GM19240 (cell line): ENCODE data around the gene CAMTA1.

ENCODE experiments used
- DNase-seq: peaks from one replicate; pipeline ENCODE4 v3.0.0; 2011; ENCODE audit warnings: low spot score; ENCODE audit not compliant: insufficient read length

CAMTA1 gene

DNA sequence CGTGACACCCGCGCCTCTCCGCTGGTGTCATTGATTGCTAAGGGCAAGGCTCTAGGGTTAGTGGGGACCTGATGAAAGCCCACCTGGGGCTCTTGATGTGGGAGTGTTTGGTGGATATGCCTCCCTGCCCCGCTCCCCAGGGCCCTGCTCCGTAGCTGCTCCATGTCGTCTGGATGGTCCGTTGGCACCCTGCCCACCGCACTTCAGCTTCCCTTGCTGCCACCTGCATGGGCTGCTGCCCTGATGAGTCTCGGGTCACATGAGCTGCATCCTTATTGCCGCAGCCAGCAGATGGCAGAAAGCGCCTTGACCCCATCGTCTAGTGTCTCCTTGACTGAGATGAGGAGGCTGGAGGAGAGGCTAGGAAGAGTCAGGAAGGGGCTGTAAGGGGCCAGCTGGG, 439.4 kb downstream of the CAMTA1 start:
- no peak for DNase-seq

GRCh38 chr1:7225711-7226505, 440.7 kb downstream of the CAMTA1 start:
- no peak for DNase-seq

DNA sequence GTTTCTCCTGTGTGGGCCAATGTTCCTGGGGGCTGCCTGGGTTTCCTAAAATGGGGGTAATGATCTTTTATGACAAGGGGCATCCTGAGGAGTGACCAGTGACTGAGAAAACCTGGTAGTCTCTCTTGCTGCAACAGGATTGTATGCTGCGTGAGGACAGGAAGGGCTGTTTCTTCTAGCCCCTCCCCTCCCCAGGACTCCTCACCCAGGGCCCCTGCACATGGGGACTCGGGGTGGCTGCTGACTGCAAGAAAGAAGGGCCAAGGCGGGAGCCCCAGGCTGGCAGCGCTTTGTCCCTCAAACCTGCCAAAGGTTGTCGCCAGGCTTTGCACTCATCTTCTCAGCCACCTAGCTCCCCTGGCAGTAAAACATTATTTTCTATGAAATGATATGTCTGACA, 442.4 kb downstream of the CAMTA1 start:
- no peak for DNase-seq

DNA sequence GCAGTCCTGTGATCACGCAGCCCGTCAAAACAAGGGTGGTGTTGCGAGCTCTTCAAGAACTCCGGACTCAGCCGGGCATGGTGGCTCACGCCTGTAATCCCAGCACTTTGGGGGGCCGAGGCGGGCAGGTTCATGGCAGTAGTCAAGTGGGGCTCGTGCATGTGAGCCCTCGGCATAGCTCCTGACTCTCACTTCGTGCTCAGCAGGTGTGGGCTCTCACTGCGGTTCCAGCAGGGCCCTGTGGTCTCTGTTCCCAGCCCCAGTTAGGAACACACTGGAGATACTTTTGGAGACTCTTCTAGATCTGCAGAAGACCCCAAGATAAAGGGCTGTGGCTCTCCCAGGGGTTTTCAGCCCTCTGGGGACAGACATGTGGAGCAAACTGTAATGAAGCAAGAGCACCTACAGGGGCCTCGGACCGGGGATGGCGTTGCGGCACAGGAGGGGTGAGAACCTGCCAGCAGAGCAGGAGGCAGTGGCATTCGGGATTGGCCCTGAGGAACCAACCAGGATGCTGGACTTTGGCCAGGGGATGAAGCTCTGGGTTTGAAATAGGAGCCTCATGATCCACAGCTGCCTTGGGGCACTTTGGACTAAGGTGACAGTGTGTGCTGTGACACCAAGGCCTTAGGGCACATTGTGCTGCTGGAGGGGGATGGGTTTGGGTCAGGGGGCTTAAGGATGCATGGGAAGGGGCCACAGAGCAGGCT, 443.2 kb downstream of the CAMTA1 start:
- DNase-seq: no peak

DNA sequence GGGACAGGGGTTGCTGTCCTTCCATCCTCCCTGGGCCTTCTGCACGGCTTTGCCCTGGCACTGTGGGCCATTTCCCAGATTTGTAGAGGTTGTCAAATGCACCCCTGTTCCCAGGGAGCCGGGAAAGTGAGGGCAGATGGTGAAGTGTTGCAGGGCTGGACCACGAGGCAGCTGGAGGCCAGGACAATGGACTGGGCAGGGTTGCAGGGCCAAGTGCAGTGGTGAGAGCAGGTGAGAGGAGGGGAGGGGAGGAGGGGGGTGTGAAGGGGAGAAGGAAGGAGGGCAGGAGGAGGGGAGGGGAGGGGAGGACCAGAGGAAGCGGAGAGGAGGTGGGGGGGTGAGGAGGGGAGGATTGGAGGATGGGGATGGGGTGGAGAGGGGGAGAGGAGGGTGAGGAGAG, 443.9 kb downstream of the CAMTA1 start:
- DNase-seq: no peak

- DNase-seq: no peak
Measured at GRCh38 chr1:7229696-7230631, 444.7 kb downstream of the CAMTA1 start.

GRCh38 chr1:7232441-7233236, 447.4 kb downstream of the CAMTA1 start:
- no peak for DNase-seq

GRCh38 chr1:7233237-7233540, 447.9 kb downstream of the CAMTA1 start:
- no peak for DNase-seq

GRCh38 chr1:7233646-7234470, 448.6 kb downstream of the CAMTA1 start:
- no peak for DNase-seq

DNA sequence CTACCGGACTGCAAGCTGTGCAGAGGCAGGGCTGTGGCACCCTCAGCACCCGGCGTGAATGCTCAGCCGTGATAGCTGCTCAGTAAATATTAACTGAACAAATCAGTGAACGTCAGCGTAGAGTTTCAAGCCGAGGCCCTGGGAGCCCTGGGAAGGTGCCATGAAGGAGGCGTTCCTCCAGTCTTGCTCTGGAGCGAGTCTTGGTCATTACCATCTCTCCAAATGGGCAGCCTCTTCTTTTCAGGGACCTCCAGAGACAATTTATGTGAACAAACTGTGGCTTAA, 449.2 kb downstream of the CAMTA1 start:
- no peak for DNase-seq

DNA sequence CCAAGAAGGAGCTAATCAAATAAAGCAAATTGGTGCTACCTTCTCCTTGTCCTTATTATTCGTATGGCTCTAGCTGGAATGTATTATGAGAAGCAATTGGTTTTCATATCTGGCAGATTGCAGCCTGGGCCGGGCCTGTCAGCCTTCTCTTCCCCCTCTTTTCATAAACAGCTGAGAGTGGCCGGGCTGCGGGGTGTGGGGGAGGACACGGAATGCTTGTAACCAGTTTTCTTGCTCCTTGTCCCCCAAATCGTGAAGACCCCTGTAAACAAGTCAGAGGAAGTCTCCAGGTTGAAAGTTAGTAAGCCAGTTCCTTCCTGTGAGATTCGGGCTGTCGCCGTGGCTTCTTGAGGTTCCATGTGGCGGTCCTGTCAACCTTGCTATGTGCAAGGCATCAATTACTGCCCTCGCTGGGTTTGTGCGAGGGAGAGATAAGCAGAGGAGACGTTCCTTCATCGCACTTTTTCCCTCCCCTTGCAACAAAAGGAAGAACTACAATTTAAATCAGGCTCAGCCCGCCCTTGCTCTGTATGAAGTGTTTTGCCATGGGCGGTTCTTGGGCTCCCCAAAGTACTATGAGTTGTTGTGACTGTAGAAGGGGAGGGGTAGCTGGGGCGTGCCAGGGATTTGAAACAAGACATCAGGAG, 450.7 kb downstream of the CAMTA1 start:
- DNase-seq: no peak

GRCh38 chr1:7236844-7237515, 451.7 kb downstream of the CAMTA1 start:
- no peak for DNase-seq

DNA sequence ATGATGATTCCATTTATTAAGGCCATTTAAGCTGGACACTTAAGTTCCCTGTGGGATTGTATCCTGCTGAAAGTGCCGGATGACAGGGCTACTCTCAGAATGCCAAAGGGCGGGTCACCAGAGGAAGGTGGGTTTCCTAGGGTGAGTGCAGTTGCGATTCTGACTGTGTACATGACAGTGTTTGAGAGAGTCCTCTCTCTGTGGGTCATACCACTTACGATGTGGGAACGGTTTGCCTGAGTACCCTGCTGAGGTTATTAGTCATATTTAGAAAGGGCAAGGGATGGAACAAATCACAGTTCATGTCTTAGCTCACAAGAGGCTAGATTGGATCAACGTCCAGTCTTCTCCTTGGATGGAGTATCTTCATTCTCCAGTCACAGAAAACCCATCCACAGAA, 461.9 kb downstream of the CAMTA1 start:
- no peak for DNase-seq

DNA sequence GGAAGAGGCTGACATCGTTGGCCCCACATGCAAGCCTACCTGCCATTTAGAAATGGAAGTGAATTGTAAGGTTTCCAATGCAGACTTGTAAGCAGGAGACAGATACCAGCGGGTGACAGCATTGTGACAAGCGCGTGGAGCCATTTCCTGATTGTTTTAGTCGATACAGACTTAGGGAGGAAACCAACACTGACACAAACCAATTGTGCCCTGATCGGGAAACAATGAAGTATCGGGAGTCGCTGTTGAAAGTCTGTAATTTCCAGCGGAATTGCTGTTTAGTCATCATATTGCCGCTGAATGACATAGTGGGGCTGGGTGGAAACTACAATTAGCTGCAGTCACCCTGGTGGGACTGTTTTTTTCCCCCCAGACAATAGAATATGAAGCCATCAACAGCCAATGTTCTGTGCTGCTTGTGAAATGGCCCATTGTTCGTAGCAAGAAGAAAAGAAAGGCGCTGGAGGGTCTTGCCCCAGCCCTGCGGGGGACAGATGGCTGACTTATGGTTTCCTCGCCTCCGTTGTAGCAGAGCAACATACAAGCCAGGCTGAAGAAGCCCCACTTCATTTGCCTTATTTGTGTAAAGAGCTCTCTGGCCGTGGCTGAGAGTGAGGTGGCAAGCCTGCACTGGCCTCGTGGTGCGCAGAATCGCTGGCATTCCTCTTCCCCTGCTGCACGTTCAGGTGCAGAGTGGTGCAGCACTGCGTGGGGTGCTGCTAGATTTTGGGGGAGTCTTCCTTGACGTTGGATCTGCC, 462.7 kb downstream of the CAMTA1 start:
- no peak for DNase-seq

DNA sequence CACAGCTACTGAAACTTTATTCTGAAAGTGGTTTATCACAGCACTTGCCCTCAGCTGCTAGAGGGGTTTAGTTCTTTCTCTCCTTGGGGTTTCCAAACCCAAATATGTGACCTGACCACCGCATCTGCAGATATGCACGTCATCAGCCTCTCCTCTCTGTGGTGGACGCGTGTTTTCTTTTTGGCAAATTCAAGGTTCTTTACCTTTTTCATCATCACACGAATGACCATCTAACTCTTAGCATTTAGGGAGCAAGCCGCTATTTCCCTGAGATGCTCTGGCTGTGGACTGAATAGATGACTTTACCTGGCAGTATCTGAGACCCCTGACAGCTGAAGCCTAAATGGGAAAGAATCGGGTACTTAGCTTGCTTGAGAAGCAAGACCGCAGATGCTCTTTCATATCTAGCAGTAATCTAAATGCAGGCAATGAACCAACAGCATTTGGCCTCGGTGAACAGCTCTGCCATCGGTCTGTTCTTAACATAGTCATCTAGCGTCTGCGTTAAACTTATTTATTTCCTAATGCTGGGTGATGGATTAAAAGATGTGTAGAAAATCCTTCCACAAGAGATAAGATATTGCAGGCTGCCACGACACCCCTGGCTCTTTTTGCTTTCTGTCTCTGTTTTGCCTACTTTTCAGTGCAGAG, 463.4 kb downstream of the CAMTA1 start:
- no peak for DNase-seq

DNA sequence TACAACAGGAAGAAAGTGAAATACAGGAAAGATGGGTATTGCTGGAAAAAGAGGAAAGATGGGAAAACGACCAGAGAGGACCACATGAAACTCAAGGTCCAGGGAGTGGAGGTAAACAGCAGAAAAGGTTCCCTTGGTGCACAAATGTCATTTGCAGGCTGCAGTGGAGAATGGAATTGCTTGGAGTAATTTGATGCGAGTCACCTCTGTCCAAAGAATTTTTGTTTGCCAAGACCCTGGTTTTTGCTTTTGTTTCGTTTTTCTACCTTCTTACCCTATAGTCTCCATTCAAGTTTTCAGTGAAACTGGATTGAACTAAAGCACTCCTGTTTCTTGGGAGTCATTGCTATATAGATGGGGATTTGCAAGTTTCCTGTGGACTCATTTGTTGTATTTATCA, 464.3 kb downstream of the CAMTA1 start:
- DNase-seq: no peak

GRCh38 chr1:7250176-7250575, 464.9 kb downstream of the CAMTA1 start:
- no peak for DNase-seq
